Prostate gland (tissue), 2 donors: ENCODE data around the gene ALG14. TPM values are rescaled to one million over a fixed set of nuclear protein-coding genes. Genes with fewer than 3 reads are reported as not detected.

ENCODE experiments used
- DNase-seq: peaks from one replicate; pipeline ENCODE4 v3.0.0-alpha.2; 2019; ENCODE audit warnings: low spot score
- H3K27ac ChIP-seq, 2 donors: fragments of 200-600 bp; sonication (generic); 2 replicates each; pipeline ENCODE4 v1.5.1; 2017 to 2019
- H3K27me3 ChIP-seq: fragments of 200-600 bp; sonication (generic); replicated peaks from 2 replicates; pipeline ENCODE4 v1.5.1; 2019; ENCODE audit not compliant: insufficient read depth
- H3K36me3 ChIP-seq, 2 donors: fragments of 200-600 bp; sonication (generic); 1 replicate in 1 of 2; 2 replicates in 1 of 2; pipeline versions ENCODE4 v1.5.1 to v1.8.1; 2017 to 2019
- H3K4me1 ChIP-seq: fragments of 200-600 bp; sonication (generic); replicated peaks from 2 replicates; pipeline ENCODE4 v1.5.1; 2019
- H3K4me3 ChIP-seq, 2 donors: fragments of 200-600 bp; sonication (generic); 2 replicates each; pipeline ENCODE4 v1.5.1; 2017 to 2019
- H3K9me3 ChIP-seq: fragments of 200-600 bp; sonication (generic); 2 replicates; pipeline ENCODE4 v1.5.1; 2017
- CTCF ChIP-seq, 4 experiments: fragments of 200-600 bp in 2 of 4; fragments of 450-650 bp in 2 of 4; sonication (generic) in 2 of 4; IDR thresholded peaks; 1 replicate in 3 of 4; 2 replicates in 1 of 4; pipeline ENCODE4 v1.5.1; 2016 to 2019; ENCODE audit warnings: antibody characterized with exemption in 4 of 4, mild to moderate bottlenecking in 2 of 4, moderate library complexity in 2 of 4
- POLR2A ChIP-seq: fragments of 450-650 bp; IDR thresholded peaks from one replicate; pipeline ENCODE4 v1.6.1; 2016; ENCODE audit warnings: antibody characterized with exemption, mild to moderate bottlenecking
- POLR2AphosphoS5 ChIP-seq: sonication (generic); formaldehyde crosslinking; IDR thresholded peaks from one replicate; pipeline ENCODE4 v1.6.1; 2017; ENCODE audit warnings: antibody characterized with exemption
- WGBS: methylation state at CpG from one replicate; pipeline ENCODE4 v1.1.5; 2018; 5-methylcytosine and 5-hydroxymethylcytosine counted together
- intact Hi-C: fragments of 100-400 bp; cut with DNase I; formaldehyde crosslinking; loops from one replicate; pipeline ENCODE4 v1.14.2; 2022
- total RNA-seq, 2 donors: library from RNA; depleted of rRNA; stranded (reverse); fragments of >200 nt; gene quantifications; one replicate each; pipeline ENCODE4 v1.1.0, GENCODE V29; 2016

Gene ALG14
- total RNA-seq, 2 donors from 2014 or later = 2.0 to 2.3 TPM

- intact Hi-C loops = no loop called here
- H3K4me1 ChIP-seq = no peaks in the 10 kb centered on the region
Observed at GRCh38 chr1:95076034-95076433, 3.3 kb upstream of the ALG14 start.

GRCh38 chr1:95073446-95073845 lies 695 bp upstream of the ALG14 start:
- Histone ChIP-seq H3K27me3 (no peaks in the 10 kb centered on the region), H3K4me3 (peak overlapping the region; percentile 68 to 71), H3K36me3 (no peaks in the 10 kb centered on the region), H3K9me3 (no peaks in the 10 kb centered on the region), H3K4me1 (no peaks in the 10 kb centered on the region), H3K27ac (peak overlapping the region; percentile 92 to 94)
- no peak for DNase-seq
- TF ChIP-seq POLR2A (no peak), CTCF (IDR thresholded peaks at IDR 0.05) (no peak), POLR2AphosphoS5 (no peak)
- intact Hi-C loops = loop anchor here (2.0 kb wide), 2 partner anchors 43 to 161 kb away; partner anchors contain the start of genes RWDD3 and TLCD4
- WGBS = 13% methylated on average over 3 of the region's 3 CpGs

More at GRCh38 chr1:95076034-95076433, 3.3 kb upstream of the ALG14 start:
- TF ChIP-seq POLR2AphosphoS5 = no peak
- no peak for DNase-seq
- Histone ChIP-seq H3K36me3 (no peaks in the 10 kb centered on the region), H3K9me3 (no peaks in the 10 kb centered on the region), H3K27ac (no peak overlapping the region), H3K4me3 (no peak overlapping the region), H3K27me3 (no peaks in the 10 kb centered on the region)

DNA sequence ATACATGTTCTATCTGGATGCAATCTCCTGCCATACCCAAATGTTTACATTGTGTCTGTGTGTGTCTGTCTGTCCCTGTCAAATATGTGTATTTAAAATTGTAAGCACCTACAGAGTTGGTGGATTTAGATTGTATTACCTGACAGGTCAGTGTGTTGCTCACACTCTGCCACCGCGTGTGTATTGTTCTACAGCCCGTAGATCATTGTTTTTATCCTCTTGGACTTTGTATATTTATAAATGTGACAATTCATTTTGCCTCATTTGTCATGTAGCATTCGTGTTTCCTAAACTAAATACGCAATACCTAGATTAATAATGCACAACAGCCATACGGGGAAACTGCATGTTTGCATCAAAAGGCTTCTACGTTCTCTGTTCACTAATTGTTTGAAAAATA lies 634 bp downstream of the ALG14 start:
- TF ChIP-seq POLR2A (no peak), POLR2AphosphoS5 (no peak), CTCF (IDR thresholded peaks at IDR 0.05) (no peak)
- 6% methylated on average over 7 of the region's 7 CpGs for WGBS
- intact Hi-C loops = loop anchor here (2.0 kb wide), 2 partner anchors 45 to 163 kb away; partner anchors contain the start of genes RWDD3 and TLCD4

GRCh38 chr1:95071539-95071938 lies 1.2 kb downstream of the ALG14 start:
- Histone ChIP-seq H3K27ac (peak overlapping the region in 1 of 2 donors; percentile 92), H3K4me1 (no peaks in the 10 kb centered on the region), H3K9me3 (no peaks in the 10 kb centered on the region), H3K36me3 (no peaks in the 10 kb centered on the region), H3K27me3 (no peaks in the 10 kb centered on the region), H3K4me3 (peak overlapping the region in 1 of 2 donors; percentile 68)
- WGBS = 85% methylated on average over 2 of the region's 2 CpGs
- TF ChIP-seq POLR2AphosphoS5 (no peak), CTCF (IDR thresholded peaks at IDR 0.05) (no peak), POLR2A (no peak)
- no peak for DNase-seq
- intact Hi-C loops = no loop called here

More for the DNA sequence above, 634 bp downstream of the ALG14 start:
- DNase-seq = no peak
- no peaks in the 10 kb centered on the region for H3K4me1 ChIP-seq
- peak overlapping the region; percentile 68 to 71 for H3K4me3 ChIP-seq
- no peaks in the 10 kb centered on the region for H3K27me3 ChIP-seq
- no peaks in the 10 kb centered on the region for H3K9me3 ChIP-seq
- no peaks in the 10 kb centered on the region for H3K36me3 ChIP-seq
- H3K27ac ChIP-seq = peak overlapping the region; percentile 92 to 94

DNA sequence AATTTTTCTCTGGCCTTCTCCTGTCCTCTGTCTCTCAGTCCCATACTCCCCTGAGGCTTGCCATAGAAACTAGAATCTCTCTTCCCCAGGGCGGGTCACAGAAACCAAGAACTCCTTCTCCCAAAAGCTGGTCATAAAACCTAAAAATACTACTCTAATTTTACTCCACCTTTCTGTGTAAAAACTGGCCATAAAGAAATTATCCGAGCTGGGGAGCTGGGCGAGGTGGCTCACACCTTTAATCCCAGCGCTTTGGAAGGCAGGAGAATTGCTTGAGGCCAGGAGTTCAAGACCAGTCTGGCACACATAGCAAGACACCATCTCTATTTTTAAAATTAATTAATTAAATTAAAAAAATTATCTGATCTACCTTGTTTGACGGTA lies 3.0 kb downstream of the ALG14 start:
- TF ChIP-seq POLR2A (no peak), POLR2AphosphoS5 (no peak), CTCF (IDR thresholded peaks at IDR 0.05) (no peak)
- no peak overlapping the region for H3K27ac ChIP-seq
- no peak for DNase-seq
- 84% methylated on average over 5 of the region's 5 CpGs for WGBS
- H3K27me3 ChIP-seq = no peaks in the 10 kb centered on the region
- intact Hi-C loops = no loop called here
- no peak overlapping the region for H3K4me3 ChIP-seq
- H3K4me1 ChIP-seq = no peaks in the 10 kb centered on the region
- H3K36me3 ChIP-seq = no peaks in the 10 kb centered on the region
- no peaks in the 10 kb centered on the region for H3K9me3 ChIP-seq
